Measurements from ENCODE around the gene CAPN14.

GRCh38 chr2:31166925-31167324 is 50.4 kb downstream of the CAPN14 start:
- no peak for TF ChIP-seq CTCF (conservative IDR thresholded peaks at IDR 0.05; ENCODE audit: low read depth, low read length)
- TF ChIP-seq POLR2A (IDR thresholded peaks at IDR 0.05; ENCODE audit: low read depth, low read length): no peak
- TF ChIP-seq CEBPB (IDR thresholded peaks at IDR 0.05; ENCODE audit: low read depth, low read length): no peak
- TF ChIP-seq RFX5 (IDR thresholded peaks at IDR 0.05; ENCODE audit: low read depth, low read length): no peak
- no peak for TF ChIP-seq FOS (IDR thresholded peaks at IDR 0.05; ENCODE audit: low read depth, low read length)
- no peak for TF ChIP-seq MAFK (IDR thresholded peaks at IDR 0.05; ENCODE audit: low read depth, low read length)
- no peak for TF ChIP-seq BHLHE40 (IDR thresholded peaks at IDR 0.05; ENCODE audit: low read depth, low read length)
- no peak for TF ChIP-seq RAD21 (IDR thresholded peaks at IDR 0.05; ENCODE audit: low read length)
- TF ChIP-seq MXI1 (IDR thresholded peaks at IDR 0.05; ENCODE audit: borderline replicate concordance, low read depth, low read length): no peak
- no peak for TF ChIP-seq SMC3 (IDR thresholded peaks at IDR 0.05; ENCODE audit: low read depth, low read length)
- TF ChIP-seq, protein P1, sequence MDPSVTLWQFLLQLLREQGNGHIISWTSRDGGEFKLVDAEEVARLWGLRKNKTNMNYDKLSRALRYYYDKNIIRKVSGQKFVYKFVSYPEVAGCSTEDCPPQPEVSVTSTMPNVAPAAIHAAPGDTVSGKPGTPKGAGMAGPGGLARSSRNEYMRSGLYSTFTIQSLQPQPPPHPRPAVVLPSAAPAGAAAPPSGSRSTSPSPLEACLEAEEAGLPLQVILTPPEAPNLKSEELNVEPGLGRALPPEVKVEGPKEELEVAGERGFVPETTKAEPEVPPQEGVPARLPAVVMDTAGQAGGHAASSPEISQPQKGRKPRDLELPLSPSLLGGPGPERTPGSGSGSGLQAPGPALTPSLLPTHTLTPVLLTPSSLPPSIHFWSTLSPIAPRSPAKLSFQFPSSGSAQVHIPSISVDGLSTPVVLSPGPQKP (IDR thresholded peaks at IDR 0.05; ENCODE audit: borderline replicate concordance, low read depth, low read length): no peak
